Measurements from ENCODE around the gene ARL8A. TPM values are rescaled to one million over a fixed set of nuclear protein-coding genes. Genes with fewer than 3 reads are reported as not detected.
"Not testable (repeated sequence)": the region's sequence is repeated elsewhere in the genome, so short reads cannot be mapped to it uniquely, and the experiment has no call there.

Gene ARL8A
- total RNA-seq, 1 experiment from 2014 or later: 27.8 TPM

DNA sequence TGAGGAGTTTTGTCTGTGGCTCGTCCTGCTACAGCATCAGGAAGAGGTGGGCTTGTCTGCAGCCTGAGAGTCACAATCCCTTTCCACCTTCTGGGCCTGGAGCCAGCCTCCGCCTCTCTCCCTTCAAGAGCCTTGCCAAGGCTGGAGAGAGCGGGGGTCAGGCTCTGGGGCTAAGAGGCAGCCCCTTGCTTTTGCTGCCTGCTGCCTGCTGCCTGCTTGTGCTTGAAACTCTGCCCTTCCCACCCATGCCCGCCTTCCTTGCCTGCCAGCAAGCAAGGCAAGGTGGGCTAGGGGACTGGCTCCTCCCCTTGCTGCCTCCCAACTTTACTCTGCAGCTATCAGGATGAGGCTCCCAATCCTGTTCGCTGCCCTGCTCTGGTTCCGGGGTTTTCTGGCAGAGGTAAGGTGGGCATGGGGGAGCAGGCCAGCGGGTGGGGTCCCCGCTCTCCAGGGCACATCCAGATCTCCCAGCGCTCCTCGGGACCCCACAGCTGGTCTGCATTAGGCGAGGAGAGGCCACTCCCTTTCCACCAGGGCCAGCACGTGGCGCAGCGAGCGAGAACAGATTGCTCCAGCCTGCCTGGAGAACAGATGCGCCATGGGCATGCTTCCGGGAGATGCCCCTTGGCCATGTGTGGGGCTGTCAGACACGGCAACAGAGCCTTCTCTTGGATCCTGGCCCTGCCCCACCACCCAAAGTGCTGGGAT lies 23.3 kb upstream of the ARL8A start:
- intact Hi-C loops (cut with micrococcal nuclease; ENCODE audit: unreplicated experiment): no loop called here
- no peak for DNase-seq
- BruUV-seq (replicated peaks): no TSS peak
- Histone ChIP-seq H3K4me1 (peaks cover 1% of the 10 kb centered on the region; the same call in 1 of the 2 replicates), H3K36me3 (ENCODE audit: control insufficient read depth, insufficient read depth, low read length) (no peaks in the 10 kb centered on the region), H3K4me3 (ENCODE audit: low read depth, low read length) (no peak overlapping the region), H3K9me3 (no peaks in the 10 kb centered on the region), H3K27me3 (replicated peaks; ENCODE audit: control insufficient read depth, insufficient read depth, low read length) (no peaks in the 10 kb centered on the region)
- H3K4me3 Mint-ChIP-seq (ENCODE audit: unreplicated experiment): no peak overlapping the region
- ChIA-PET CTCF (no interaction called here), POLR2A (no interaction called here)
- H3K27ac Mint-ChIP-seq (ENCODE audit: unreplicated experiment): no peak overlapping the region
- no peaks in the 10 kb centered on the region for H3K36me3 Mint-ChIP-seq (ENCODE audit: insufficient read depth, unreplicated experiment)
- TF ChIP-seq, protein P1, sequence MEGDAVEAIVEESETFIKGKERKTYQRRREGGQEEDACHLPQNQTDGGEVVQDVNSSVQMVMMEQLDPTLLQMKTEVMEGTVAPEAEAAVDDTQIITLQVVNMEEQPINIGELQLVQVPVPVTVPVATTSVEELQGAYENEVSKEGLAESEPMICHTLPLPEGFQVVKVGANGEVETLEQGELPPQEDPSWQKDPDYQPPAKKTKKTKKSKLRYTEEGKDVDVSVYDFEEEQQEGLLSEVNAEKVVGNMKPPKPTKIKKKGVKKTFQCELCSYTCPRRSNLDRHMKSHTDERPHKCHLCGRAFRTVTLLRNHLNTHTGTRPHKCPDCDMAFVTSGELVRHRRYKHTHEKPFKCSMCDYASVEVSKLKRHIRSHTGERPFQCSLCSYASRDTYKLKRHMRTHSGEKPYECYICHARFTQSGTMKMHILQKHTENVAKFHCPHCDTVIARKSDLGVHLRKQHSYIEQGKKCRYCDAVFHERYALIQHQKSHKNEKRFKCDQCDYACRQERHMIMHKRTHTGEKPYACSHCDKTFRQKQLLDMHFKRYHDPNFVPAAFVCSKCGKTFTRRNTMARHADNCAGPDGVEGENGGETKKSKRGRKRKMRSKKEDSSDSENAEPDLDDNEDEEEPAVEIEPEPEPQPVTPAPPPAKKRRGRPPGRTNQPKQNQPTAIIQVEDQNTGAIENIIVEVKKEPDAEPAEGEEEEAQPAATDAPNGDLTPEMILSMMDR (IDR thresholded peaks at IDR 0.05; ENCODE audit: insufficient read depth in 1 of 2, low read depth in 1 of 2, low read length in 1 of 2, severe bottlenecking in 1 of 2, unreplicated experiment in 1 of 2): no peak
- H3K4me1 Mint-ChIP-seq (ENCODE audit: low read depth, unreplicated experiment): no peaks in the 10 kb centered on the region
- H3K27me3 Mint-ChIP-seq (ENCODE audit: insufficient read depth, unreplicated experiment): no peaks in the 10 kb centered on the region
- no peaks in the 10 kb centered on the region for H3K9me3 Mint-ChIP-seq (ENCODE audit: unreplicated experiment)

DNA sequence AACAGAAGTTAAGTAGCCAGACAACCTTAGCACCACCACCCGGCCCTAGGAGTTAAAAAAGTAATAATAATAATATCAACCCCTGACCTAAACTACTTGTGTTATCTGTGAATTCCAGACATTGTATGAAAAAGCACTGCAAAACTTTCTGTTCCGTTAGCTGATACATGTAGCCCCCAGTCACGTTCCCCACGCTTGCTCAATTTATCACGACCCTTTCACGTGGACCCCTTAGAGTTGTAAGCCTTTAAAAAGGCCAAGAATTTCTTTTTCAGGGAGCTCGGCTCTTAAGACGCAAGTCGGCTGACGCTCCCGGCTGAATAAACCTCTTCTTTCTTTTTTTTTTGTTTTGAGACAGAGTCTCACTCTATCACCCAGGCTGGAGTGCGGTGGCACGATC lies 22.5 kb upstream of the ARL8A start:
- H3K4me1 Mint-ChIP-seq (ENCODE audit: low read depth, unreplicated experiment); H3K36me3 ChIP-seq (ENCODE audit: control insufficient read depth, insufficient read depth, low read length); DNase-seq; POLR2A ChIA-PET; H3K36me3 Mint-ChIP-seq (ENCODE audit: insufficient read depth, unreplicated experiment); H3K4me1 ChIP-seq; H3K9me3 Mint-ChIP-seq (ENCODE audit: unreplicated experiment); H3K9me3 ChIP-seq; BruUV-seq (replicated peaks); H3K4me3 ChIP-seq (ENCODE audit: low read depth, low read length); H3K27ac Mint-ChIP-seq (ENCODE audit: unreplicated experiment); H3K27me3 ChIP-seq (replicated peaks; ENCODE audit: control insufficient read depth, insufficient read depth, low read length); intact Hi-C loops (cut with micrococcal nuclease; ENCODE audit: unreplicated experiment); H3K4me3 Mint-ChIP-seq (ENCODE audit: unreplicated experiment); CTCF ChIA-PET; H3K27me3 Mint-ChIP-seq (ENCODE audit: insufficient read depth, unreplicated experiment): not testable (repeated sequence)

GRCh38 chr1:202165942-202166843 lies 21.7 kb upstream of the ARL8A start:
- Histone ChIP-seq H3K36me3 (ENCODE audit: control insufficient read depth, insufficient read depth, low read length) (no peaks in the 10 kb centered on the region), H3K4me3 (ENCODE audit: low read depth, low read length) (no peak overlapping the region), H3K27me3 (replicated peaks; ENCODE audit: control insufficient read depth, insufficient read depth, low read length) (no peaks in the 10 kb centered on the region), H3K9me3 (no peaks in the 10 kb centered on the region), H3K4me1 (peaks cover 7% of the 10 kb centered on the region; the same call in 1 of the 2 replicates)
- CTCF ChIA-PET: interaction anchor here (0.8 kb wide), 1 partner anchor 11 kb away, joined by 3 read pairs; no protein-coding TSS in a partner anchor
- no peak for DNase-seq
- no TSS peak for BruUV-seq (replicated peaks)
- Mint-ChIP-seq H3K9me3 (ENCODE audit: unreplicated experiment) (no peaks in the 10 kb centered on the region), H3K27me3 (ENCODE audit: insufficient read depth, unreplicated experiment) (no peaks in the 10 kb centered on the region), H3K36me3 (ENCODE audit: insufficient read depth, unreplicated experiment) (no peaks in the 10 kb centered on the region), H3K4me3 (ENCODE audit: unreplicated experiment) (no peak overlapping the region), H3K27ac (ENCODE audit: unreplicated experiment) (no peak overlapping the region), H3K4me1 (ENCODE audit: low read depth, unreplicated experiment) (no peaks in the 10 kb centered on the region)
- TF ChIP-seq, protein P1 (IDR thresholded peaks at IDR 0.05; ENCODE audit: insufficient read depth in 1 of 2, low read depth in 1 of 2, low read length in 1 of 2, severe bottlenecking in 1 of 2, unreplicated experiment in 1 of 2): no peak
- intact Hi-C loops (cut with micrococcal nuclease; ENCODE audit: unreplicated experiment): no loop called here
- POLR2A ChIA-PET: no interaction called here
